SW480 (cell line): ENCODE results near the gene SEMA4D.

Experiments
- DNase-seq: peaks from one replicate; pipeline ENCODE4 v3.0.0-alpha.2; 2016; ENCODE audit warnings: low spot score

SEMA4D gene, protein sequence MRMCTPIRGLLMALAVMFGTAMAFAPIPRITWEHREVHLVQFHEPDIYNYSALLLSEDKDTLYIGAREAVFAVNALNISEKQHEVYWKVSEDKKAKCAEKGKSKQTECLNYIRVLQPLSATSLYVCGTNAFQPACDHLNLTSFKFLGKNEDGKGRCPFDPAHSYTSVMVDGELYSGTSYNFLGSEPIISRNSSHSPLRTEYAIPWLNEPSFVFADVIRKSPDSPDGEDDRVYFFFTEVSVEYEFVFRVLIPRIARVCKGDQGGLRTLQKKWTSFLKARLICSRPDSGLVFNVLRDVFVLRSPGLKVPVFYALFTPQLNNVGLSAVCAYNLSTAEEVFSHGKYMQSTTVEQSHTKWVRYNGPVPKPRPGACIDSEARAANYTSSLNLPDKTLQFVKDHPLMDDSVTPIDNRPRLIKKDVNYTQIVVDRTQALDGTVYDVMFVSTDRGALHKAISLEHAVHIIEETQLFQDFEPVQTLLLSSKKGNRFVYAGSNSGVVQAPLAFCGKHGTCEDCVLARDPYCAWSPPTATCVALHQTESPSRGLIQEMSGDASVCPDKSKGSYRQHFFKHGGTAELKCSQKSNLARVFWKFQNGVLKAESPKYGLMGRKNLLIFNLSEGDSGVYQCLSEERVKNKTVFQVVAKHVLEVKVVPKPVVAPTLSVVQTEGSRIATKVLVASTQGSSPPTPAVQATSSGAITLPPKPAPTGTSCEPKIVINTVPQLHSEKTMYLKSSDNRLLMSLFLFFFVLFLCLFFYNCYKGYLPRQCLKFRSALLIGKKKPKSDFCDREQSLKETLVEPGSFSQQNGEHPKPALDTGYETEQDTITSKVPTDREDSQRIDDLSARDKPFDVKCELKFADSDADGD

DNA sequence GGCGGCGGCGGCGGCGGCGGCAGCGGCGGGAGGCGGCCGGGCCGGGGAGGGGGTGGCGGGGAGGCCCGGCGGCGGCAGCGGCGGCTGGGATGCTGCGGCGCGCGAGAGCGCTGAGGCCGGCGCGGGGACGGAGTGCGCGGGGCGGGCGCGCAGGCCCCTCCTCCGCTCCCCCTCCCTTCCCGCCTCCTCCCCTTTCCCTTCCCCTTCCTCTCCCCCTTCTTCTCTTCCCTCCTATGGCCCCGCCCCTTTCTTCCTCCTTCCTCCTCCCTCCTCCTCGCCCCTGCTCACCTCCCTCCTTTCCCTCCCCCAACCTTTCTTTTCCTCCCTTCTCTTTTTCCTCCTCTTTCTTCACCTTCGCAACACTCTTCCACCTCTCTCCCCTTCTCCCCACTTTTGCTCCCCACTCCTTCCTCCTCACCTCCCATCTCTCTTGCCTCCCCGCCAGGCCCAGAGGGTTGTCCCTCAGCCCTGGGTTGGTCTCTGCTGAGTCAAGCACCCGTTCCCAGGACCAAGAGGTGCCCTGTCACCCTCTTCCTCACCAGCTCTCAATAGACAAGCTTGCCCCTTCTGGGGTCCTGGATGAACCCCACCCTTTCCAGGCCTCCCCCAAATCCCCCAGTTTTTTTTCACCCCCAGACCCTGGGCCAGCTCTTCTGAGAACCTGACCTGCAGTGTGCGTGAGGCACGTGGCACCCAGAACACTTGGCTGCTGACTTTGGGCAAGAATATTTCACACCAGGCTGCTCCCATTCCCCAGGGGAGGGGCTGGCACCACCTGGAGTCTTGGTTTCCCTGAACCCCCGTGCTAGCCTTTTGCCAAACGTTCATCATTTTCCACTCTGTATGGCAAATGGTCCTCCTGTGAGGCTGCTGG, at the start of gene SEMA4D:
TSS of gene SEMA4D (minus strand) at position 136 of the 874 bp plus-strand sequence. CDS start 92,657 bp downstream, outside the sequence.
- DNase-seq, result peak; percentile 55

DNA sequence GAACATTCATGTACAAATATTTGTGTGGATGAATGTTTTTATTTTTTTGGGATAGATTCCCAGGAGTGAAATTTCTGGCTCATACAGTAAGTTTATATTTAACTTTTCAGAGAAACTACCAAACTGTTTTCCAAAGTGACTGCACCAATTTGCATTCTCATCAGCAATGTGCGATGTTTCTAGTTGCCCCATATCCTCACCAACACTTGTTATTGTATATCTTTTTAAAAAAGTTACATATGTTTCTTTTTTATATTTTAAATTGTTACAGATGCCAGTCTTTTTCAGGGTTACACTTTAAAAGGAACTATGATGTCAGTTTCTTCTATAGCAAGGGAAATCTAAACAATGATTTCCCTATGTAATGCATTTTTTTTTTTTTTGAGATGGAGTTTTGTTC, 49.1 kb upstream of the SEMA4D start:
- no peak for DNase-seq

DNA sequence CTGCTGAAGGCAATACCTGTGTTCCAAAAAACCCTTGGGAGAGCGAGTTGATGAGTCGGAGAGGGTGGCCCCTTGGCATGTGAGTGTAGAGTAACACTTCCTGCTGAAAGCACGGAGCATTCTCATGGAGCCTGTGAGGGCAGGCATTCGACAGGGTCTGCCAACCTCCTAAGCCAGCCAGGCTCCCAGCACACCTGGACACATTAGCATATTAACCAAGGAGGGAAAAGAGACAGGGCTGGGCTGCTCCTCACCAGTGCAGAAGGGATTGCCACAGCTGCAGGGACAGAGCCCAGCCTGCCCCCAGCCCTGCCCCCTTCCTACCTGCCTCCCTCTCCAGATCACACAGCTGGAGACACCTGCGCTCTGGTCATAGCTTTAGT, 46.4 kb upstream of the SEMA4D start:
- DNase-seq, result no peak

- DNase-seq, result no peak
Observed at GRCh38 chr9:89543621-89544278, 45.8 kb upstream of the SEMA4D start.

DNA sequence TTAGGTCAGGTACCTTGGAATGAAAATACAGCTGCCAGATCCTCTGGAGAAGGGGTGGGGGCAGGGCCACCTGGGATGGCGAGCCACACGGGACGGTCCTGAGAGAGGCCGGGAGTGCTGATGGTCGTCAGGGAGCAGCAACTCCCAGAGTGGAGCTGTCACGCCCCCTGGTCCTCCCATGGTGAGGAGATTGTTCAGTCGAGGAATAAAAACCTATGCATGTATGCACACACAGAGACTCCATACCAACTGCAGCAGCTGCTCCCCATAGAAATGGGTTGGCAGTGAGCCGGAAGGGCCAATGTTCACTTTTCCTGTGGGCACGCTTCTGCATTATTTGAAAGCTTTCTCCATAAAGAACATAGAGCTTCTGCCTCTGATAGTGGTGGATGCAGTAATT, 45.2 kb upstream of the SEMA4D start:
- DNase-seq, result no peak

DNA sequence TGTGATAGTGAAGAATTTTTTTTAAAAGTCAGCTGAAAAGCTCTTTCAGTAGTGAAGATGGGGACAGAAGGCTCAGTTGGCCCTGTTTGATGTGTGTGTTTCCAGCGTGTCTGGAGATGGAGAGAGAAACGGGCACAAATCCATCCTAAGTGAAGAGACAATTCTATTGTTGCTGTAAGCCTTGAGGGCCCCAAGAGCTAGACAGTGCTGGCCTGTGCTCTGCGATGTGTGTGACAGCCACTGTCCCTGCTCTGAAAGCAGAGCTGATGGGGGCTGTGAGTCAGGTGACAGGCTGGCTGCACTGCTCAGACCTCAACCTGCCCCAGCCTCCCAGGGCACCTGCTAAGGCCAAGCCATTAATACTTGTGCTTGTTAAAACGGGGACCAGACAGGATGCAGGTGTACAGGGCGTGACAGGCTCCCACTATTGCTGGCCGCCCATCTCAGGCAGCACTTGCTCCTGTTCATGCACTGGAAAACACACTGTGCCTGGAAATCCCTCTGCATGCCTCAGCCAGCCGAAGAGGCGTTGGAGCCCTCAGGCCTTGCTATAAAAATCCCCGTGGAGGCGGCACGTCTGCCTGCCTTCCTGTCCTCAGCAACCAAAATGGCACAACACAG, 44.6 kb upstream of the SEMA4D start:
- DNase-seq, result no peak

DNA sequence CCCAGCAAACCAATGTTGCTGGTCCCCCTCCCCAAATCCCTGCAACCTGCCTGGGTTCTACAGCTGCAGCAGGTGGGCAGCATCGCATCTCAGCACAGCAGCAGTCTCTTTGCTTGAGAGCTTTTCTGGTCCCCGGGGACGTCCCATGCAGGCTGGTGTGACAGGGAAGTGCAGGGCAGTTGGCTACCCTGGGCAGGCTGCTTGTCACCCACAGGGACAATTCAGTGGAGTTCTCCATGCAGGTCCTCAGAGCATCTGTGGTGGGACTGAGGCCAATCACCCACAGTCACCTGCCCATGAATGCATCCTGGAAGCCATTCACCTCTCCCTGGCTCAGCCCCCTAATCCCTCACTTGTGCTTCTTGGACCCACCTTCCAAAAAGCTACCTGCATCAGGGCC, 43.9 kb upstream of the SEMA4D start:
- DNase-seq, result no peak

DNA sequence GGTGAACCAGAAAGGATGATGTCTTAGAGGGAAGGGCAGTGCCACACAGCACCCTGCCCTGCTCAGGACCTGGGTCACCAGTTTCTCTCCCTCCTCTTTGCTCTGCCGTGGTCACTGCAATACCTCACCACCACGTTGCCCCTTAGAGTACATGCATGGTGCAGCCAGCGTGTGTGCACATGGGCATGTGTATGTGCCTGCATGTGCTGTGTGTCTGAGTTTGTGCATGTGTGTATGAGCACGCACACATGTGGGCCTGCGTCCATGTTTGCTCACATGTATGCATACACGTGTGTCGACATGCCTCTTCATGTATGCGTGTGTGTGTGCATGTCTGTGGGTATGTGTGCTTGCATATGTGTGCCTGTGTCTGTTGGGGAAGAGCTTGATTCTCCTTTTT, 41.5 kb upstream of the SEMA4D start:
- no peak for DNase-seq

GRCh38 chr9:89538871-89539270, 41.0 kb upstream of the SEMA4D start:
- DNase-seq, result no peak

DNA sequence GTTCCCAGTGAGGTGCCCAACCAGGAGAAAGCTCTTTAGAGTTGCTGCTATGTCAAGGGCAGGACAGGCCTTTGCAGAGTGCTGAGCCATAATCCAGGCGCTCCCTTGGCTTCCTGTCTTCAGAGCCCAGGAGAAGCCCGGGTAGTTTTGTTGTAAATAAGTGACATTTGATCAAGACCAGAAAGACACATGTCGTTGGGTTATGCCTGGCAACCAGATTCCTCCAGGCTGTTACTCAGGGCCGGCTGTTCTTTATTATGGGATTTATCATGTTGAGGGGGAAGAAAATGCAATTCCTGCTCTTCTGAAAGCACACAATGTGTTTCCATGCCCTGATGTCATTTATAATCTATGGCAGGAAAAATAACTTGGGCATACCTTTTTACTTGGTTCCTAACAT, 39.3 kb upstream of the SEMA4D start:
- no peak for DNase-seq

- DNase-seq, result no peak
Observed at GRCh38 chr9:89536600-89536999, 38.7 kb upstream of the SEMA4D start.

DNA sequence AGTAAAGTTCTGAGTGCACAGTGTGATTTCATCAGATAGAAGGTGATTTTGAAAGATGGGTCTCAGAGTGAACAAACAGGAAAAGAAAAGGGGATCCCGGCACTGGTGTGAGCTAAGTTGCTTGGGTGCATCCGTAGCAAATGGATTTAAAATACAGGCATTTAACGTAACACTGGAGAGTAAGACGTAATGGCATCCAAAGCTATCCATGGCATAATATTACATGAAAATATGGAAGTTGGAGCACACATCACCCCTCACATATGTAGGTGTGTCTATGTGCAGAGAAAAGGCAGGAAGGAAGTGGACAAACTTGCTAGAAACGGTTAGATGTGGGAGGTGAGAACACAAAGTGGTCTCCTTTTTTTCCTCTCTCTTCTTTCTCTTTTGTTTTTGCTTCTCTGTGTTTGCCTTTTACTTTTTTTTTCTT, 38.2 kb upstream of the SEMA4D start:
- DNase-seq, result no peak

DNA sequence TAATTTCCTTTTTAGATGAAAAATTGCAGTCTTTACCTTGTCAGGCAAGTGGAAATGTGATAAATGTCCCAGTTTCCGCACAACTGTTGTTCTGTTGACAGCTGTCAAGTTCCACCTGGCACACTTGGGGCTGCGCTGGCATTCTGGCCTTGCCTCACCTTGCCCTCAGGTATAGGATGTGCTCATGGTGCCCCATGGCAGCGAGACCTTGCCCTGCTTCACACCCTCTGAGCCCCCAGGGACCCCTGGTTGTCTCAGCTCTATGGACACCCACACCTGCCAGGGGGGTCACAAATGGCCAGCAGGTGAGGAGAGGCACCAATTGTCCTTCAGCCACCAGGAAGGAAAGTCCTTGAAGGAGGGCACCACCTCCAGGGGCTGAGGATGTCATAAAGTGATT, 37.5 kb upstream of the SEMA4D start:
- no peak for DNase-seq

DNA sequence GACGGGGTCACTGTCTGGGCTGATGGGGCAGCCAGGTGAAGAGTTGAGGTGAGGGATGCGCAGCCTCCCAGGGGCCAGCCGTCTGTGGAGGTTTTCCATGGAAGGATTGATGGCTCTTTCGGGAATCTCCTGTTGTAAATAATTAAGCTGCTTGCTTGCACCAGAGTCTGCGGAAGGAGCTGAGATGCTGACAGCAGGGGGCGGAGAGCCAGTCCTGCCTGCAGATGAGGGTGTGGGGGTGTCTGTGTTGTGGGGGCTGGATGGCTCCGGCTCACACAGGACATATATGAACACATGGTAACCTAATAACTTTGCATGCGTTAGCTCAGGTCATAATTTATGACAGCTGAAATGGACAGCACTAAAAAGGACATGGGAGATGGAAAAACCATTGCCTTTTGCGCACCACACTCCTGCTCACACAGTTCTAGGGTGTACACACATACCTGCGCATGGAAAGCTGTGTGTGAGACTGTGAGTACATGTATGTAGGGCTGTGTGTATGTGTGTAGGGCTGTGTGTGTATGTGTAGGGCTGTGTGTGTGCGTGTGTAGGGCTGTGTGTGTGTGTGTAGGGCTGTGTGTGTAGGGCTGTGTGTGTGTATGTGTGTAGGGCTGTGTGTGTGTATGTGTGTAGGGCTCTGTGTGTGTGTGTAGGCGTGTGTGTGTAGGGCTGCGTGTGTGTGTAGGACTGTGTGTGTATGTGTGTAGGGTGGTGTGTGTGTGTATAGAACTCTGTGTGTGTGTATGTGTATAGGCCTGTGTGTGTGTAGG, 36.8 kb upstream of the SEMA4D start:
- DNase-seq, result no peak

GRCh38 chr9:89533411-89534095, 35.6 kb upstream of the SEMA4D start:
- no peak for DNase-seq

DNA sequence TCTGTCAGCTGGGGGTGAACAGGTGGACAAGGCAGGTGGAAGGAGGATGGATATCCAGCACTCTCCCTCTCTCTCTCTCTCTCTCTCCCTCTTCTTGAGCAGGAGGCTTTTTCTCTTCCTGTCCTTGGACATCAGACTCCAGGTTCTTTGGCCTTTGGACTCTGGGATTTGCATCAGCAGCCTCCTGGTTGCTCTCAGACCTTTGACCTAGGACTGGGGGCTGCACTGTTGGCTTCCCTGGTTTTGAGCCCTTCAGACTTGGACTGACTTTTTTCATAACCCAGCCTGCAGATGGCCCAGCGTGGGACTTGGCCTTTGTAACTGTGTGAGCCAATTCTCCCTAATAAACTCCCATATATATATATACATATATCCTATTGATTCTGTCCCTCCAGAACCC, 35.0 kb upstream of the SEMA4D start:
- DNase-seq, result no peak

DNA sequence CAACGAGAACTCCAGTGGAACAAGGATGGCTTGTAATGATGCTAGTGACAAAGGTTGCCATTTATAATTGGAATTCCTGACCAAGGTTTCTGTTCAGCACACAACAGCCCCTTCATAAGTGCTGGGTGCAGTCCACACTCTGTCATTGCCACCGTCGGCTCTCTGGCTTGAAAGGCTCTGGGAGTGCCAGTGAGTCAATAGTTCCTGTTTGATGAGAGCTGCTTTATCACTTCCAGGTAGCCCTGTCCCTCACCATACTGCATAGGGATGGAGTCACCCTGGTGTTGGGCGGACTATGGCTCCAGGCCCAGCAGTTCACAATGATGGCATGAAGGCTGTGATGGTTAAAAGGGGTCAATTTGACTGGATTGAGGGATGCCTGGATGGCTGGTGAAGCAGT, 34.6 kb upstream of the SEMA4D start:
- peak; percentile 27 for DNase-seq

- DNase-seq, result no peak
Observed at GRCh38 chr9:89531766-89532165, 33.9 kb upstream of the SEMA4D start.

GRCh38 chr9:89530726-89531125, 32.8 kb upstream of the SEMA4D start:
- DNase-seq, result no peak
